SK-N-SH (cell line): ENCODE data around the gene OR8D2. TPM values are rescaled to one million over a fixed set of nuclear protein-coding genes. Genes with fewer than 3 reads are reported as not detected.

Experiments used
- CTCF ChIA-PET: fragments of 300-600, 350-600 bp; formaldehyde crosslinking; extraction: SDS; loops from one replicate; lab custom pipeline; 2021; lab: Yijun Ruan, JAX
- POLR2A ChIA-PET: fragments of 350-600 bp; sonication (Branson Sonifier 250); formaldehyde crosslinking; extraction: SDS; loops from one replicate; lab custom pipeline; 2020; ENCODE audit warnings: antibody characterized with exemption, inconsistent platforms; lab: Yijun Ruan, JAX
- DNase-seq: peaks from one replicate; pipeline ENCODE4 v3.0.0; 2012
- H2AFZ ChIP-seq: fragments of 200-600 bp; sonication (generic); 2 replicates; pipeline ENCODE4 v1.8.1; 2016; ENCODE audit warnings: antibody characterized with exemption, mild to moderate bottlenecking, low read depth
- H3F3A ChIP-seq: fragments of 200-600 bp; sonication (generic); replicated peaks from 2 replicates; pipeline ENCODE3; 2016; ENCODE audit warnings: antibody characterized with exemption, mild to moderate bottlenecking; ENCODE audit not compliant: insufficient read depth
- H3K27ac ChIP-seq, 2 experiments: fragments of 200-500 bp in 1 of 2; fragments of 200-600 bp in 1 of 2; sonication (Bioruptor generic) in 1 of 2; sonication (generic), shearing (Covaris generic) in 1 of 2; 2 replicates each; pipeline versions ENCODE4 v1.5.1 to v1.6.1; 2014 to 2016; ENCODE audit warnings: low read depth in 2 of 2, inconsistent platforms in 1 of 2, low read length in 1 of 2, mild to moderate bottlenecking in 1 of 2, mixed read lengths in 1 of 2
- H3K27me3 ChIP-seq: fragments of 200-600 bp; sonication (generic), shearing (Covaris generic); 2 replicates; pipeline ENCODE4 v1.6.1; 2016; ENCODE audit warnings: mixed run types; ENCODE audit not compliant: insufficient read depth
- H3K36me3 ChIP-seq, 2 experiments: fragments of 200-500 bp in 1 of 2; fragments of 200-600 bp in 1 of 2; sonication (Bioruptor generic) in 1 of 2; sonication (generic) in 1 of 2; replicated peaks in 1 of 2; 2 replicates each; pipeline versions ENCODE3 to v1.5.1; 2014 to 2016; ENCODE audit warnings: low read length in 1 of 2, mild to moderate bottlenecking in 1 of 2; ENCODE audit not compliant: insufficient read depth in 2 of 2, control insufficient read depth in 1 of 2
- H3K4me1 ChIP-seq, 2 experiments: fragments of 200-500 bp in 1 of 2; fragments of 200-600 bp in 1 of 2; sonication (Bioruptor generic) in 1 of 2; sonication (generic), shearing (Covaris generic) in 1 of 2; 2 replicates each; pipeline versions ENCODE4 v1.5.1 to v1.6.1; 2014 to 2016; ENCODE audit warnings: low read depth in 1 of 2, low read length in 1 of 2, mixed run types in 1 of 2; ENCODE audit not compliant: insufficient read depth in 2 of 2, control insufficient read depth in 1 of 2
- H3K4me2 ChIP-seq: fragments of 200-600 bp; sonication (generic), shearing (Covaris generic); 2 replicates; pipeline ENCODE4 v1.6.1; 2017; ENCODE audit warnings: mixed run types
- H3K4me3 ChIP-seq, 2 experiments: fragments of 200-500 bp in 1 of 2; fragments of 200-600 bp in 1 of 2; sonication (Bioruptor generic) in 1 of 2; sonication (generic), shearing (Covaris generic) in 1 of 2; 2 replicates each; pipeline versions ENCODE4 v1.5.1 to v1.8.1; 2014 to 2016; ENCODE audit warnings: low read depth in 2 of 2, inconsistent platforms in 1 of 2, low read length in 1 of 2, mild to moderate bottlenecking in 1 of 2, mixed read lengths in 1 of 2, moderate library complexity in 1 of 2
- H3K79me2 ChIP-seq: fragments of 200-600 bp; sonication (generic); 2 replicates; pipeline ENCODE4 v1.8.1; 2017; ENCODE audit warnings: mild to moderate bottlenecking; ENCODE audit not compliant: insufficient read depth
- H3K9ac ChIP-seq: fragments of 200-600 bp; sonication (generic); 2 replicates; pipeline ENCODE4 v1.6.1; 2017; ENCODE audit warnings: mixed run types
- H3K9me2 ChIP-seq: fragments of 200-600 bp; sonication (generic); 2 replicates; pipeline ENCODE4 v1.6.1; 2017; ENCODE audit warnings: mixed run types
- H3K9me3 ChIP-seq: fragments of 200-600 bp; sonication (generic); 2 replicates; pipeline ENCODE4 v1.6.1; 2017; ENCODE audit warnings: mixed run types, mild to moderate bottlenecking, moderate library complexity
- H4K20me1 ChIP-seq: fragments of 200-600 bp; sonication (generic); 2 replicates; pipeline ENCODE4 v1.6.1; 2017; ENCODE audit warnings: mild to moderate bottlenecking, mixed run types; ENCODE audit not compliant: insufficient read depth
- CHD2 ChIP-seq: fragments of 150-350 bp; IDR thresholded peaks from 2 replicates; pipeline ENCODE4 v1.6.1; 2018; ENCODE audit warnings: low read length; ENCODE audit not compliant: partially characterized antibody
- CTCF ChIP-seq: fragments of 200-600 bp; sonication (generic); IDR thresholded peaks from 2 replicates; pipeline ENCODE4 v1.6.1; 2017; ENCODE audit warnings: antibody characterized with exemption, mild to moderate bottlenecking, moderate library complexity
- FOXJ3 ChIP-seq: sonication (generic); formaldehyde crosslinking; IDR thresholded peaks from 2 replicates; pipeline ENCODE4 v1.5.1; 2020; ENCODE audit warnings: mild to moderate bottlenecking, missing genetic modification reagents
- GATA2 ChIP-seq: sonication (generic); formaldehyde crosslinking; IDR thresholded peaks from 2 replicates; pipeline ENCODE4 v1.5.0; 2020; ENCODE audit warnings: mild to moderate bottlenecking, missing genetic modification reagents
- JUND ChIP-seq: IDR thresholded peaks from 2 replicates; pipeline ENCODE4 v1.4.0; 2012
- MXI1 ChIP-seq: IDR thresholded peaks from 2 replicates; pipeline ENCODE4 v1.6.1; 2012; ENCODE audit warnings: mild to moderate bottlenecking, low read depth, low read length, improper control_type of control experiment
- PBX3 ChIP-seq: IDR thresholded peaks from 2 replicates; pipeline ENCODE4; 2012
- RCOR1 ChIP-seq: fragments of 150-350 bp; IDR thresholded peaks from 2 replicates; pipeline ENCODE4 v1.6.1; 2017; ENCODE audit warnings: antibody characterized with exemption, low read length
- REST ChIP-seq: IDR thresholded peaks from 2 replicates; pipeline ENCODE4 v1.6.1; 2012; ENCODE audit warnings: mild to moderate bottlenecking, low read depth, low read length, moderate library complexity
- SIN3A ChIP-seq: IDR thresholded peaks from 2 replicates; pipeline ENCODE4 v1.6.1; 2012; ENCODE audit warnings: low read depth, mild to moderate bottlenecking, low read length, moderate library complexity, borderline replicate concordance
- TAF1 ChIP-seq: IDR thresholded peaks from 2 replicates; pipeline ENCODE4 v1.6.1; 2012; ENCODE audit warnings: low read depth, mild to moderate bottlenecking, low read length, moderate library complexity, borderline replicate concordance
- ZBTB33 ChIP-seq: IDR thresholded peaks from 2 replicates; pipeline ENCODE4 v1.4.0; 2012; ENCODE audit warnings: low read depth, borderline replicate concordance
- WGBS: methylation state at CpG from one replicate; pipeline ENCODE4 v1.1.6; 2017; ENCODE audit warnings: low lambda C conversion rate; 5-methylcytosine and 5-hydroxymethylcytosine counted together
- polyA plus RNA-seq, 3 experiments: library from polyadenylated mRNA; depleted of rRNA; stranded (reverse); fragments of >200 nt; gene quantifications; 2 replicates each; pipeline ENCODE4 v1.2.3, GENCODE V29; 2012

The OR8D2 gene
- polyA plus RNA-seq (2012; rRNA removed), result not detected in 2 replicates
- polyA plus RNA-seq (2012; cell fraction: cytosol; rRNA removed), result not detected in 2 replicates
- polyA plus RNA-seq (2012; cell fraction: nucleus; rRNA removed), result not detected in 2 replicates

GRCh38 chr11:124320097-124320496 lies at the start of gene OR8D2:
TSS of gene OR8D2 (minus strand) at chr11:124320197. CDS start at chr11:124320197, 0 bp downstream.
- no peak within 1 kb of the TSS for H2AFZ ChIP-seq
- no peaks in the 10 kb centered on the region for H3F3A ChIP-seq
- no peak for DNase-seq
- no peak within 1 kb of the TSS for H3K4me2 ChIP-seq
- H4K20me1 ChIP-seq, result 0 out of 2 replicates have a peak, but pooled peaks cover under 1% of the 10 kb centered on the region
- H3K4me3 ChIP-seq, result no peak within 1 kb of the TSS
- no peaks in the 10 kb centered on the region for H3K9me2 ChIP-seq
- ChIA-PET CTCF (no interaction called here), POLR2A (no interaction called here)
- H3K27me3 ChIP-seq, result no peaks in the 10 kb centered on the region
- no peaks in the 10 kb centered on the region for H3K4me1 ChIP-seq
- no peak within 1 kb of the TSS for H3K27ac ChIP-seq
- TF ChIP-seq SIN3A (no peak), CHD2 (no peak)
- H3K9me3 ChIP-seq, result no peaks in the 10 kb centered on the region
- no peaks in the 10 kb centered on the region for H3K36me3 ChIP-seq
- WGBS, result 0% methylated on average over 1 of the region's 1 CpG
- no peak within 1 kb of the TSS for H3K9ac ChIP-seq
- no peaks in the 10 kb centered on the region for H3K79me2 ChIP-seq

GRCh38 chr11:124359566-124359965 lies 39.6 kb upstream of the OR8D2 start:
- DNase-seq, result no peak
- Histone ChIP-seq H3K27ac (no peak overlapping the region), H3K9me2 (no peaks in the 10 kb centered on the region), H3K27me3 (no peaks in the 10 kb centered on the region), H3K4me3 (no peak overlapping the region), H3K4me2 (no peak overlapping the region), H3K36me3 (no peaks in the 10 kb centered on the region), H3K9me3 (no peaks in the 10 kb centered on the region), H3F3A (no peaks in the 10 kb centered on the region), H2AFZ (no peak overlapping the region), H4K20me1 (no peaks in the 10 kb centered on the region), H3K9ac (no peak overlapping the region), H3K4me1 (no peaks in the 10 kb centered on the region), H3K79me2 (no peaks in the 10 kb centered on the region)
- POLR2A ChIA-PET, result no interaction called here
- CTCF ChIA-PET, result no interaction called here
- no peak for TF ChIP-seq PBX3
- no peak for TF ChIP-seq SIN3A
- TF ChIP-seq GATA2, result no peak
- no peak for TF ChIP-seq RCOR1
- no peak for TF ChIP-seq CHD2
- no peak for TF ChIP-seq ZBTB33
- WGBS, result 2% methylated on average over 2 of the region's 2 CpGs

GRCh38 chr11:124346311-124346955 lies 26.4 kb upstream of the OR8D2 start:
- WGBS, result under 1% methylated on average over 3 of the region's 3 CpGs
- CTCF ChIA-PET, result no interaction called here
- no peak for TF ChIP-seq FOXJ3
- no peak for TF ChIP-seq MXI1
- no peak for TF ChIP-seq CTCF
- no peak for TF ChIP-seq JUND
- no peak for TF ChIP-seq REST
- no peak for TF ChIP-seq TAF1

More at GRCh38 chr11:124346311-124346955, 26.4 kb upstream of the OR8D2 start:
- H3K9me3 ChIP-seq, result no peaks in the 10 kb centered on the region
- H3K4me1 ChIP-seq, result no peaks in the 10 kb centered on the region
- no peak for DNase-seq
- no peak overlapping the region for H3K4me2 ChIP-seq
- no peaks in the 10 kb centered on the region for H4K20me1 ChIP-seq
- no peak overlapping the region for H2AFZ ChIP-seq
- H3K9ac ChIP-seq, result no peak overlapping the region
- H3K79me2 ChIP-seq, result no peaks in the 10 kb centered on the region
- H3K4me3 ChIP-seq, result no peak overlapping the region
- H3K27ac ChIP-seq, result no peak overlapping the region
- H3K27me3 ChIP-seq, result no peaks in the 10 kb centered on the region
- no peaks in the 10 kb centered on the region for H3K9me2 ChIP-seq
- H3F3A ChIP-seq, result no peaks in the 10 kb centered on the region
- POLR2A ChIA-PET, result no interaction called here
- no peaks in the 10 kb centered on the region for H3K36me3 ChIP-seq
